ENCODE data around the gene BZW2. TPM values are rescaled to one million over a fixed set of nuclear protein-coding genes. Genes with fewer than 3 reads are reported as not detected.

BZW2 gene
- polyA plus RNA-seq, 1 donor (not counting 4 experiments of a cell fraction or from before 2014, with no cell fraction given), result 65.7 TPM

DNA sequence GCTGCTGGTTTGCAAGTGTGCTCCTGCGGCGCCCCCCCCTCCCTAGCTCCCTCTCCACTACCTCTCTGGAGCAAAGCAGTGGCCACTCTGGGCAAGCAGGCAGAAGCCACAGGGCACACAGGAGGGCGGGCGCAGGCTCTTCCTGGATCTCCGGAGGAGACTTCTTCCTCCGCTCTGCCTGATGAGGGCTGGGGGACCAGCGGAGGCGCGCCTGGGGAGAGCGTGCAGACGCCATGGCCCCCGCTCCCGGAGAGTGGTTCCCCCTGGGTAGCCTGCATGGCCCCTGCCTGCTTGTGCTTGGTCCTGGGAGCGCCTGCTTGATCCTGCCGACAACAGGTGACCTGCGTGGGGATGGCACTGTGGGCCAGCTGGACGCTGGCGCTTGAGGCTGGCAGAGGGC lies 29.4 kb upstream of the BZW2 start:
- TF ChIP-seq, protein P1, sequence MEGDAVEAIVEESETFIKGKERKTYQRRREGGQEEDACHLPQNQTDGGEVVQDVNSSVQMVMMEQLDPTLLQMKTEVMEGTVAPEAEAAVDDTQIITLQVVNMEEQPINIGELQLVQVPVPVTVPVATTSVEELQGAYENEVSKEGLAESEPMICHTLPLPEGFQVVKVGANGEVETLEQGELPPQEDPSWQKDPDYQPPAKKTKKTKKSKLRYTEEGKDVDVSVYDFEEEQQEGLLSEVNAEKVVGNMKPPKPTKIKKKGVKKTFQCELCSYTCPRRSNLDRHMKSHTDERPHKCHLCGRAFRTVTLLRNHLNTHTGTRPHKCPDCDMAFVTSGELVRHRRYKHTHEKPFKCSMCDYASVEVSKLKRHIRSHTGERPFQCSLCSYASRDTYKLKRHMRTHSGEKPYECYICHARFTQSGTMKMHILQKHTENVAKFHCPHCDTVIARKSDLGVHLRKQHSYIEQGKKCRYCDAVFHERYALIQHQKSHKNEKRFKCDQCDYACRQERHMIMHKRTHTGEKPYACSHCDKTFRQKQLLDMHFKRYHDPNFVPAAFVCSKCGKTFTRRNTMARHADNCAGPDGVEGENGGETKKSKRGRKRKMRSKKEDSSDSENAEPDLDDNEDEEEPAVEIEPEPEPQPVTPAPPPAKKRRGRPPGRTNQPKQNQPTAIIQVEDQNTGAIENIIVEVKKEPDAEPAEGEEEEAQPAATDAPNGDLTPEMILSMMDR (optimal IDR thresholded peaks at IDR 0.05 in 1 of 3, IDR thresholded peaks at IDR 0.05 in 1 of 3, conservative IDR thresholded peaks at IDR 0.05 in 1 of 3; ENCODE audit: extremely low read depth in 1 of 3, insufficient read depth in 2 of 3, low read length in 3 of 3), result no peak
- TF ChIP-seq EZH2 (IDR thresholded peaks at IDR 0.05; ENCODE audit: low read length), result no peak
- H3K9ac ChIP-seq (ENCODE audit: control insufficient read depth, extremely low read depth, insufficient read depth, low read length), result no peak overlapping the region
- no peak overlapping the region for H2AFZ ChIP-seq (ENCODE audit: control insufficient read depth, low read length)
- peaks cover 5% of the 10 kb centered on the region for H3K9me3 ChIP-seq (ENCODE audit: control insufficient read depth, low read depth, low read length)
- peaks cover 0 to 1% of the 10 kb centered on the region in 2 experiments for H3K36me3 ChIP-seq (ENCODE audit: control insufficient read depth in 2 of 2, extremely low read depth in 1 of 2, insufficient read depth in 2 of 2, low read length in 2 of 2)
- H3K4me1 ChIP-seq (ENCODE audit: control insufficient read depth, extremely low read depth, insufficient read depth, low read length), result no peaks in the 10 kb centered on the region
- H3K27me3 ChIP-seq (ENCODE audit: control insufficient read depth, extremely low read depth, insufficient read depth, low read length), result no peaks in the 10 kb centered on the region
- DNase-seq (ENCODE audit: low read depth, low spot score) (no peak), FAIRE-seq (no peak)
- H3K27ac ChIP-seq (ENCODE audit: control insufficient read depth, insufficient read depth, low read length), result no peak overlapping the region
- H4K20me1 ChIP-seq (ENCODE audit: control insufficient read depth, extremely low read depth, insufficient read depth, low read length), result no peaks in the 10 kb centered on the region
- no peak overlapping the region for H3K4me3 ChIP-seq (ENCODE audit: control insufficient read depth in 2 of 3, extremely low read depth in 1 of 3, insufficient read depth in 2 of 3, low read depth in 1 of 3, low read length in 3 of 3)
- no peak overlapping the region for H3K4me2 ChIP-seq (ENCODE audit: control insufficient read depth, extremely low read depth, insufficient read depth, low read depth, low read length)
- dilution Hi-C loops (cut with MboI; ENCODE audit: extremely low pct_ligation_motif_present, low sequenced_read_pairs), result no loop called here
- no peaks in the 10 kb centered on the region for H3K79me2 ChIP-seq (ENCODE audit: control insufficient read depth, insufficient read depth, low read length)
- no peaks in the 10 kb centered on the region for H3K9me1 ChIP-seq (ENCODE audit: control insufficient read depth, extremely low read depth, insufficient read depth, low read length)

- no peak overlapping the region for H3K4me3 ChIP-seq (ENCODE audit: control insufficient read depth in 2 of 3, extremely low read depth in 1 of 3, insufficient read depth in 2 of 3, low read depth in 1 of 3, low read length in 3 of 3)
- FAIRE-seq (no peak), DNase-seq (ENCODE audit: low read depth, low spot score) (no peak)
- H2AFZ ChIP-seq (ENCODE audit: control insufficient read depth, low read length), result no peak overlapping the region
- TF ChIP-seq, protein P1 (optimal IDR thresholded peaks at IDR 0.05 in 1 of 3, IDR thresholded peaks at IDR 0.05 in 1 of 3, conservative IDR thresholded peaks at IDR 0.05 in 1 of 3; ENCODE audit: extremely low read depth in 1 of 3, insufficient read depth in 2 of 3, low read length in 3 of 3), result no peak
- H3K9ac ChIP-seq (ENCODE audit: control insufficient read depth, extremely low read depth, insufficient read depth, low read length), result no peak overlapping the region
- H3K4me2 ChIP-seq (ENCODE audit: control insufficient read depth, extremely low read depth, insufficient read depth, low read depth, low read length), result no peak overlapping the region
- peaks cover 1 to 3% of the 10 kb centered on the region in 2 experiments for H3K36me3 ChIP-seq (ENCODE audit: control insufficient read depth in 2 of 2, extremely low read depth in 1 of 2, insufficient read depth in 2 of 2, low read length in 2 of 2)
- no peaks in the 10 kb centered on the region for H3K27me3 ChIP-seq (ENCODE audit: control insufficient read depth, extremely low read depth, insufficient read depth, low read length)
- H3K4me1 ChIP-seq (ENCODE audit: control insufficient read depth, extremely low read depth, insufficient read depth, low read length), result no peaks in the 10 kb centered on the region
- dilution Hi-C loops (cut with MboI; ENCODE audit: extremely low pct_ligation_motif_present, low sequenced_read_pairs), result no loop called here
- no peaks in the 10 kb centered on the region for H4K20me1 ChIP-seq (ENCODE audit: control insufficient read depth, extremely low read depth, insufficient read depth, low read length)
- no peaks in the 10 kb centered on the region for H3K79me2 ChIP-seq (ENCODE audit: control insufficient read depth, insufficient read depth, low read length)
- no peak overlapping the region for H3K27ac ChIP-seq (ENCODE audit: control insufficient read depth, insufficient read depth, low read length)
- H3K9me3 ChIP-seq (ENCODE audit: control insufficient read depth, low read depth, low read length), result peaks cover 5% of the 10 kb centered on the region
- no peaks in the 10 kb centered on the region for H3K9me1 ChIP-seq (ENCODE audit: control insufficient read depth, extremely low read depth, insufficient read depth, low read length)
Measured at GRCh38 chr7:16619979-16620408, 26.0 kb upstream of the BZW2 start.
